ENCODE measurements around the gene FZD2.

Gene FZD2

DNA sequence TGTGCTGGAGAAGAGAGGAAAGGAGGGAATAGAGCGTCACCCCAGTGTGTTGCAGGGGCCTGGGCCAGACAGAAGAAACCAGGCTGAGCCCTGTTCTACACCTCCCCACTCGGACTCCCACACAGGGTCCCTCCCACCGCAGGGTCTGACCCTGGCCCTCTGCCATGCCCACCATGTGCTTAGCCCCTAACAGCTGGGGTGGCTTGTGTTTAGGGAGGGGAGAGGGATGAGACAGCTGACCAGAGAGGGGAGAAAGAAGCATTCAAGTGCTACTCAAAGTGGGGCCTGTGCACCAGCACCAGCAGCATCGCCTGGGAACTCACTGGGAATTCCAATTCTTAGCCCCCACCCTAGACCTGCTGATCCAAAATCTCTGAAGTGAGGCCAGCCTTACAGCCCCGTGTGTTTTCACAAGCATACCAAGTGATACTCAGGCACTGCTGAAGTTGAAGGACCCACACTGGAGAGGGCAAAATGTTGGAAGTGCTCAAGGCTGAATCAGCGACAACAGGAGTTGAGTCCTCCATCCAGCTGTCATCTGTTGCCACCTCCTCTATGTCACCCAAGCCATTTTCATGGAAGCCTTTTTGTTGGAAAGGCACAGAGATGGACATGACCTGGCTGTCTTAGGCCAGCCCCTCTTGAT is 47.0 kb downstream of the FZD2 start:
- Histone ChIP-seq H3K9me3 (ENCODE audit: control insufficient read depth, insufficient read depth, low read length) (no peaks in the 10 kb centered on the region), H3K36me3 (ENCODE audit: insufficient read depth, low read length) (no peaks in the 10 kb centered on the region), H3K4me1 (ENCODE audit: insufficient read depth, low read length) (peaks cover 27% of the 10 kb centered on the region), H3K9ac (ENCODE audit: low read depth, low read length) (no peak overlapping the region)

DNA sequence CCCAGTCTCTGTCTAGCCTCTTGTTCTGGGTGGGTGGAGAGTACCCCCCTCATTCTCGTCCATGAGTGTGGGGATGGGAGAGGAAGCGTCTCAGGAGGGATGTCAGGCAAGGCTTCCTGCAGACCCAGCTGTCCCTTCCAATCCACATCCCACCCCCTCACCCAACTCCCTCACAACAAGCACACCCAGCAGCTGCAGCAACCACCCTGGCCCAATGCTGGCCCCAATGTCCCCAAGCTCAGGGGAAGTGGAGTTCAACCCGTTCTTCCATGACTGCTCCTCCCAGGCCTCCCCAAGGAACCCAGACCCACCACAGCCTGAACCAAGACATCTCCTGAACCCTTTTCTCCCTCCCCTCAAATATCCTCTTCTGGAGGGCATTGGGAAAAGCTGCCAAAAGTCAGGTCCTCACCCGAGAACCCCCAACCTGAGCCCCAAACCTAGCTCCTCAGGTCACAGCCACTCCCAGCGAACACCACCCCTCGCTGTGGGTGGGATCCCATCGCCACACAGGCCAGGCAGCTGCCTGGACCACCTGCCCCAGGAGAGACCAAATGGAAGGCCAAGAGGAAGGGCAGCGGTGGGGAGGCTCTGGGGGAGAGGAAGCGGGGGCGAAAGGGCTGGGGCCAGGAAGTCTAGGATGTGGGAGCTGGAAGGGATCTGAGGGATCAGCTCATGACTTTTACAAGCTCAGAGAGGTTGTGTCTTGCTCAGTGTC is 47.6 kb downstream of the FZD2 start:
- no peaks in the 10 kb centered on the region for H3K36me3 ChIP-seq (ENCODE audit: insufficient read depth, low read length)
- no peaks in the 10 kb centered on the region for H3K9me3 ChIP-seq (ENCODE audit: control insufficient read depth, insufficient read depth, low read length)
- H3K9ac ChIP-seq (ENCODE audit: low read depth, low read length): no peak overlapping the region
- H3K4me1 ChIP-seq (ENCODE audit: insufficient read depth, low read length): peaks cover 22% of the 10 kb centered on the region

DNA sequence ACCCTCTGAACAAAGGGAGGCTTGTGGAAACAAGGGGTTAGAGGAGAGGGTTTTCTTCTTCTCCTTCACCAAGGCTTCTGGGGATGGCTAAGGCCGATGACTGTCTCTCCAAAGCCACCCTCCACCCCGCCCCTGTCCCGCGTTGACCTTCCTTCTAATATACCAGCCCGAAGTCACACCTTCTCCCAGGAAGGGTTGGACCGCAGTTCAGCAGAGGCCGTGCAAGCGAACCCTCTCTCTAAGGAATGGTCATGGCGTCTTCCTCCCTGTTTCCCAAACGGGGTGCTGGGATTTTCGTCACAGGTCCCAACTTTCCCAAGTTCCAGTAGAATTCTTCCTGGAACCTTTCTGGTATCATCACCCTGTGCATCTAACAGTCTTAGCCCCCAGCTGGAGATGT is 49.4 kb downstream of the FZD2 start:
- no peaks in the 10 kb centered on the region for H3K36me3 ChIP-seq (ENCODE audit: insufficient read depth, low read length)
- no peak overlapping the region for H3K9ac ChIP-seq (ENCODE audit: low read depth, low read length)
- no peaks in the 10 kb centered on the region for H3K9me3 ChIP-seq (ENCODE audit: control insufficient read depth, insufficient read depth, low read length)
- peaks cover 24% of the 10 kb centered on the region for H3K4me1 ChIP-seq (ENCODE audit: insufficient read depth, low read length)

DNA sequence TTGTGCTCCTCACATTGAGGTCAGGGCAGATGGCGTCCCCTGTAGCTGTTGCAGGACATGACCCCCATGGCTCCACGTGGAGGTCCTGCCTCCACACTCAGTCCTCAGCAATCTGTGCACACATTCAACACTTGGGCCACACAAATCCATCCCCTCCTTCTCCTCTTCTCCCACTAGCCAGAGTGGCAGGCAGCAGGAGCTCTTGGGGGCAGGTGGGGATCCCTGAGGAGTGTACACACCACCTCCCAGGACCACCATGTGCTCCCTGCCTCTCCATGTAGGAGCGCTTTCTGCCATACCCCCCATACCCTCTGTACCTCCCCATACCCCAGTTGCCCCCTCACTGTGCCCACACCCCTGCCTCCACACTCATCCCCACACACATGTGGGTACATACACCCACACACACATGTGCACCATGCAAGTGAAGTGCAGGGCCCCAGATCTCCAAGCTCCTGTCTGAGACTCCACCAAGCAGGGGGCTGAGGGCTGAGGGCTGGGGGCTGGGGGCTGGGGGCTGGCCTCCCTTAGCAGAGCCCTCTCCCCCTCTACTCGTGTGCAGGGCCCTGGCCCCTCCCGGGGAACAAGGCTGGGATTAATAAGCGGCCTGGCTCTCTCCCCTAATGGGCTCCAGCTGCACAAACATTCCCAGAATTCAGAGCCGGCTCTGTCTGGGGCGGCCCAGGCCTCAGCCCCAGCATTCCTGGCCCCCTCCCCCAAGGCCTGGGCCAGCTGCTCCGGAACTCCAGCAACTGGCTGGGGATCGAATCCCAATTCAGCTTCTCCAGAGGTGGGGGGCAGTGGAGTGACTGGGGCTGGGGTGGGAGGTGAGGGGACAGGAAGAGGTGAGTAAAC is 50.8 kb downstream of the FZD2 start:
- Histone ChIP-seq H3K36me3 (ENCODE audit: insufficient read depth, low read length) (no peaks in the 10 kb centered on the region), H3K4me1 (ENCODE audit: insufficient read depth, low read length) (peaks cover 24% of the 10 kb centered on the region), H3K9me3 (ENCODE audit: control insufficient read depth, insufficient read depth, low read length) (no peaks in the 10 kb centered on the region), H3K9ac (ENCODE audit: low read depth, low read length) (no peak overlapping the region)

DNA sequence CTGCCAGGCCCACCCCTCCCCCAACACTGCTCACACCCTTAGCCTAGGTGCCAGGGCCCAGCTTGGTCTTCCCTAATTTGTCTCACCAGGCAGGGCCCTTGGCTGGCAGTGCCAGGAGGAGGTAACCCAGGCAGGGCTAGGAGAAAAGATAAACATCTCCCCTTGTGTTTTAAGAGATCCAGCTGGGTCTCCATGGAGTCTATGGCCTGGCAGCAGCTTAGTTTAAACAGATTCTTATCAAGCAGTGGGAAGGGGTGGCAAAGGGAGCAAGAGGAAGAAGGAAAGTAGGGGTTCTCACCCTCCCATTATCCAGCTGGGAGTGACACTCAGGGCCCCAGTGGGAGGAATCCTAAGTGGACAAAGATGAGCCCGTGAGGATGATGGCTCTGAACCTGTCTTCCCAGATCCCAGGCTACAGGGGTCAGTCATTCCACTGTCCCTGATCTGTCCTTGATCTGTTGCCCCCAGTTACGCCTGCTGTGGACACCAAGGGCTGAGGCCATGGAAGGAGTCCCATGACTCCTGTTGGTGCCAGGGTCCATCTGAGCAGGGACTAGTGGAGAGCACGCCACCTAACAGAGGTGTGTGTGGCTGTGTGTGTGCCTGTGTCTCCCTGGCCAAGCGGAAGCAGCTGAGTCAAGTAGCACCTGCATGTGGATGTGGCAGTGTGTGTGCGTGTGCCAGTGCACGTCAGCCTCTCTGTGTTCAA is 51.6 kb downstream of the FZD2 start:
- H3K4me1 ChIP-seq (ENCODE audit: insufficient read depth, low read length): peaks cover 24% of the 10 kb centered on the region
- no peaks in the 10 kb centered on the region for H3K9me3 ChIP-seq (ENCODE audit: control insufficient read depth, insufficient read depth, low read length)
- no peak overlapping the region for H3K9ac ChIP-seq (ENCODE audit: low read depth, low read length)
- H3K36me3 ChIP-seq (ENCODE audit: insufficient read depth, low read length): no peaks in the 10 kb centered on the region

DNA sequence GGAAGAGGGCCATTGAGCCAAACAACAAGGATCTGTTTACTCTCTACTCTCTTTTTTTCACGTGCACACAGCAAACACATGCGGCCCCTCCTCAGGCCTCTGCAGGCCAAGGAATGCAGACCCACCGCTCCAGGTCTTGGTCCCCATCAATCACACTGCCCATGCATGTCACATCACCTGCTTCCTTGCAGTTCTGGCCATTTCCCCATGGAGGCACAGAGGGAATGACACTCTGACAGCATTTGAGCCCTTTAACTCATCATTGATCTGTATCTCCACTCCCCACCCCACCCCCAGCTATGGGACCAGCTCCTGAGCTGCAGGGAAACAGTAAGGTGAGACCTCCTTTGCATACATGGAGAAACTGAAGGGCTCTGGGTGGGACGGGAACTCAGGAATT is 53.0 kb downstream of the FZD2 start:
- Histone ChIP-seq H3K4me1 (ENCODE audit: insufficient read depth, low read length) (peaks cover 24% of the 10 kb centered on the region), H3K9ac (ENCODE audit: low read depth, low read length) (no peak overlapping the region), H3K36me3 (ENCODE audit: insufficient read depth, low read length) (no peaks in the 10 kb centered on the region), H3K9me3 (ENCODE audit: control insufficient read depth, insufficient read depth, low read length) (no peaks in the 10 kb centered on the region)
